Measurements from ENCODE around the gene TRIM58. TPM values are rescaled to one million over a fixed set of nuclear protein-coding genes. Genes with fewer than 3 reads are reported as not detected.
A peak's percentile ranks its signal among the peaks of the same experiment; 100 is the strongest.

TRIM58 gene
- polyA plus RNA-seq (2012; ENCODE audit: low read depth, missing spikeins) = not detected

GRCh38 chr1:247857069-247857984 is at the start of gene TRIM58:
Gene TRIM58, plus strand, starts transcription at chr1:247857187. Its CDS starts 60 bp downstream, at chr1:247857247.
- peak; percentile 30 for DNase-seq (ENCODE audit: insufficient read length, low spot score)
- FAIRE-seq = no peak
- TF ChIP-seq POU2F2 (IDR thresholded peaks at IDR 0.05; ENCODE audit: low read depth, low read length) = no peak
- no peak for TF ChIP-seq TAF1 (IDR thresholded peaks at IDR 0.05; ENCODE audit: low read depth, low read length)
- no peak for TF ChIP-seq POLR2AphosphoS5 (IDR thresholded peaks at IDR 0.05; ENCODE audit: low read depth, low read length)
- TF ChIP-seq POLR2A (IDR thresholded peaks at IDR 0.05; ENCODE audit: low read depth, low read length) = no peak
- no peak for TF ChIP-seq PAX5 (IDR thresholded peaks at IDR 0.05; ENCODE audit: insufficient read depth, low read length, severe bottlenecking)

GRCh38 chr1:247812637-247813036 is 44.4 kb upstream of the TRIM58 start:
- FAIRE-seq = no peak
- no peak for TF ChIP-seq TAF1 (IDR thresholded peaks at IDR 0.05; ENCODE audit: low read depth, low read length)
- DNase-seq (ENCODE audit: insufficient read length, low spot score) = no peak

GRCh38 chr1:247822060-247822459 is 34.9 kb upstream of the TRIM58 start:
- DNase-seq (ENCODE audit: insufficient read length, low spot score) (no peak), FAIRE-seq (no peak)
- no peak for TF ChIP-seq POU2F2 (IDR thresholded peaks at IDR 0.05; ENCODE audit: low read depth, low read length)
- TF ChIP-seq TAF1 (IDR thresholded peaks at IDR 0.05; ENCODE audit: low read depth, low read length) = no peak
- no peak for TF ChIP-seq POLR2A (IDR thresholded peaks at IDR 0.05; ENCODE audit: low read depth, low read length)
- no peak for TF ChIP-seq PAX5 (IDR thresholded peaks at IDR 0.05; ENCODE audit: insufficient read depth, low read length, severe bottlenecking)
- TF ChIP-seq SPI1 (IDR thresholded peaks at IDR 0.05; ENCODE audit: low read depth, low read length) = no peak

- DNase-seq (ENCODE audit: insufficient read length, low spot score) (no peak), FAIRE-seq (no peak)
- TF ChIP-seq PAX5 (IDR thresholded peaks at IDR 0.05; ENCODE audit: insufficient read depth, low read length, severe bottlenecking) (no peak), POLR2A (IDR thresholded peaks at IDR 0.05; ENCODE audit: low read depth, low read length) (no peak), POU2F2 (IDR thresholded peaks at IDR 0.05; ENCODE audit: low read depth, low read length) (no peak), SPI1 (IDR thresholded peaks at IDR 0.05; ENCODE audit: low read depth, low read length) (no peak), POLR2AphosphoS5 (IDR thresholded peaks at IDR 0.05; ENCODE audit: low read depth, low read length) (no peak), TAF1 (IDR thresholded peaks at IDR 0.05; ENCODE audit: low read depth, low read length) (no peak)
These were observed 33.0 kb upstream of the TRIM58 start, which contains the start of gene OR14A16 for GRCh38 chr1:247824023-247824422. Gene OR14A16, minus strand, starts transcription at chr1:247824119. Its CDS starts 8,390 bp downstream, at chr1:247815729.

GRCh38 chr1:247825362-247825761 is 31.6 kb upstream of the TRIM58 start:
- FAIRE-seq = no peak
- no peak for DNase-seq (ENCODE audit: insufficient read length, low spot score)

GRCh38 chr1:247829656-247830055 is 27.3 kb upstream of the TRIM58 start:
- FAIRE-seq (no peak), DNase-seq (ENCODE audit: insufficient read length, low spot score) (no peak)
- no peak for TF ChIP-seq PAX5 (IDR thresholded peaks at IDR 0.05; ENCODE audit: insufficient read depth, low read length, severe bottlenecking)
- no peak for TF ChIP-seq POLR2AphosphoS5 (IDR thresholded peaks at IDR 0.05; ENCODE audit: low read depth, low read length)
- no peak for TF ChIP-seq TAF1 (IDR thresholded peaks at IDR 0.05; ENCODE audit: low read depth, low read length)
- no peak for TF ChIP-seq POLR2A (IDR thresholded peaks at IDR 0.05; ENCODE audit: low read depth, low read length)
- TF ChIP-seq SPI1 (IDR thresholded peaks at IDR 0.05; ENCODE audit: low read depth, low read length) = no peak
- TF ChIP-seq POU2F2 (IDR thresholded peaks at IDR 0.05; ENCODE audit: low read depth, low read length) = no peak

More at GRCh38 chr1:247825362-247825761, 31.6 kb upstream of the TRIM58 start:
- TF ChIP-seq POLR2A (IDR thresholded peaks at IDR 0.05; ENCODE audit: low read depth, low read length) = no peak
- no peak for TF ChIP-seq TAF1 (IDR thresholded peaks at IDR 0.05; ENCODE audit: low read depth, low read length)
- TF ChIP-seq SPI1 (IDR thresholded peaks at IDR 0.05; ENCODE audit: low read depth, low read length) = no peak
- no peak for TF ChIP-seq POU2F2 (IDR thresholded peaks at IDR 0.05; ENCODE audit: low read depth, low read length)
- TF ChIP-seq PAX5 (IDR thresholded peaks at IDR 0.05; ENCODE audit: insufficient read depth, low read length, severe bottlenecking) = no peak
- TF ChIP-seq POLR2AphosphoS5 (IDR thresholded peaks at IDR 0.05; ENCODE audit: low read depth, low read length) = no peak

GRCh38 chr1:247833601-247834000 is 23.4 kb upstream of the TRIM58 start:
- no peak for FAIRE-seq
- DNase-seq (ENCODE audit: insufficient read length, low spot score) = no peak
- TF ChIP-seq PAX5 (IDR thresholded peaks at IDR 0.05; ENCODE audit: insufficient read depth, low read length, severe bottlenecking) (no peak), POLR2A (IDR thresholded peaks at IDR 0.05; ENCODE audit: low read depth, low read length) (no peak), POU2F2 (IDR thresholded peaks at IDR 0.05; ENCODE audit: low read depth, low read length) (no peak), TAF1 (IDR thresholded peaks at IDR 0.05; ENCODE audit: low read depth, low read length) (no peak), POLR2AphosphoS5 (IDR thresholded peaks at IDR 0.05; ENCODE audit: low read depth, low read length) (no peak), SPI1 (IDR thresholded peaks at IDR 0.05; ENCODE audit: low read depth, low read length) (no peak)

- no peak for FAIRE-seq
- TF ChIP-seq POU2F2 (IDR thresholded peaks at IDR 0.05; ENCODE audit: low read depth, low read length) (no peak), POLR2AphosphoS5 (IDR thresholded peaks at IDR 0.05; ENCODE audit: low read depth, low read length) (no peak), TAF1 (IDR thresholded peaks at IDR 0.05; ENCODE audit: low read depth, low read length) (no peak), PAX5 (IDR thresholded peaks at IDR 0.05; ENCODE audit: insufficient read depth, low read length, severe bottlenecking) (no peak), SPI1 (IDR thresholded peaks at IDR 0.05; ENCODE audit: low read depth, low read length) (no peak), POLR2A (IDR thresholded peaks at IDR 0.05; ENCODE audit: low read depth, low read length) (no peak)
- DNase-seq (ENCODE audit: insufficient read length, low spot score) = no peak
These were observed 16.2 kb upstream of the TRIM58 start for GRCh38 chr1:247840818-247841217.

- DNase-seq (ENCODE audit: insufficient read length, low spot score) (no peak), FAIRE-seq (no peak)
- TF ChIP-seq TAF1 (IDR thresholded peaks at IDR 0.05; ENCODE audit: low read depth, low read length) = no peak
- TF ChIP-seq POLR2A (IDR thresholded peaks at IDR 0.05; ENCODE audit: low read depth, low read length) = no peak
- no peak for TF ChIP-seq SPI1 (IDR thresholded peaks at IDR 0.05; ENCODE audit: low read depth, low read length)
- TF ChIP-seq POU2F2 (IDR thresholded peaks at IDR 0.05; ENCODE audit: low read depth, low read length) = no peak
- TF ChIP-seq PAX5 (IDR thresholded peaks at IDR 0.05; ENCODE audit: insufficient read depth, low read length, severe bottlenecking) = no peak
- TF ChIP-seq POLR2AphosphoS5 (IDR thresholded peaks at IDR 0.05; ENCODE audit: low read depth, low read length) = no peak
These were observed 15.2 kb upstream of the TRIM58 start, which contains the start of gene OR11L1 for GRCh38 chr1:247841796-247842195. Gene OR11L1, minus strand, starts transcription at chr1:247841896. Its CDS starts 0 bp downstream, at chr1:247841896.

All from GM12891 (cell line).